ENCODE results near the gene CA5A. TPM values are rescaled to one million over a fixed set of nuclear protein-coding genes. Genes with fewer than 3 reads are reported as not detected.

CA5A gene
- total and polyA plus RNA-seq, 2 experiments from 2014 or later = not detected

GRCh38 chr16:87853411-87854052 lies 82.8 kb downstream of the CA5A start:
- peaks cover 81% of the 10 kb centered on the region for H3K79me2 ChIP-seq (replicated peaks; ENCODE audit: insufficient read depth)
- peak overlapping the region; percentile 99 for H3K27ac Mint-ChIP-seq

More at GRCh38 chr16:87853411-87854052, 82.8 kb downstream of the CA5A start:
- Histone ChIP-seq H3K27ac (ENCODE audit: low read depth) (peak overlapping the region; percentile 94), H3K4me1 (ENCODE audit: insufficient read depth) (peaks cover 45% of the 10 kb centered on the region), H3K9me2 (ENCODE audit: insufficient read depth) (no peaks in the 10 kb centered on the region), H3K36me3 (ENCODE audit: insufficient read depth) (peaks cover 12% of the 10 kb centered on the region; the same call in 1 of the 2 replicates), H3K27me3 (ENCODE audit: insufficient read depth) (no peaks in the 10 kb centered on the region), H3K4me2 (peak overlapping the region; percentile 68), H3K4me3 (peak overlapping the region; percentile 29; the same call in 1 of the 2 replicates), H4K20me1 (replicated peaks; ENCODE audit: insufficient read depth) (peaks cover 30% of the 10 kb centered on the region), H2AFZ (no peak overlapping the region), H3F3A (replicated peaks; ENCODE audit: low read depth) (peaks cover 34% of the 10 kb centered on the region)
- Mint-ChIP-seq H3K36me3 (ENCODE audit: low read depth) (peaks cover 83% of the 10 kb centered on the region), H3K4me1 (peaks cover 68% of the 10 kb centered on the region), H3K27me3 (ENCODE audit: insufficient read depth, low read depth, poor library complexity) (peaks cover 25% of the 10 kb centered on the region), H3K4me3 (peak overlapping the region; percentile 51), H3K9me3 (no peaks in the 10 kb centered on the region)
- ATAC-seq (peak; percentile 57), DNase-seq (ENCODE audit: low spot score) (peak; percentile 90)
- TF ChIP-seq REST (IDR thresholded peaks at IDR 0.05; ENCODE audit: unreplicated experiment) (no peak), JUNB (IDR thresholded peaks at IDR 0.05; ENCODE audit: unreplicated experiment) (no peak), POLR2AphosphoS5 (IDR thresholded peaks at IDR 0.05; ENCODE audit: low read depth) (peak; percentile 51), ZNF462 (CRISPR knock-in tag; IDR thresholded peaks at IDR 0.05) (no peak), STAT1 (IDR thresholded peaks at IDR 0.05; ENCODE audit: unreplicated experiment) (no peak), EZH2phosphoT487 (IDR thresholded peaks at IDR 0.05; ENCODE audit: unreplicated experiment) (no peak), NANOG (IDR thresholded peaks at IDR 0.05; ENCODE audit: borderline replicate concordance) (no peak), CREB1 (CRISPR knock-in tag; IDR thresholded peaks at IDR 0.05; ENCODE audit: low read depth) (0 out of 2 replicates have a peak, but pooled peaks have one; percentile 38)

Measured in GM23338 (cell line).